GM21515 (cell line): Measurements from ENCODE around the gene OR51G2.

ENCODE experiments used
- ATAC-seq: cut with Tn5 transposase; IDR thresholded peaks from one replicate; pipeline ENCODE4 v1.9.1; 2021; ENCODE audit not compliant: unreplicated experiment

The OR51G2 gene

GRCh38 chr11:4865855-4866254 lies 53.3 kb downstream of the OR51G2 start:
- no peak for ATAC-seq

GRCh38 chr11:4863876-4864275 lies 55.3 kb downstream of the OR51G2 start:
- ATAC-seq: no peak
